Measurements from ENCODE around the gene HOXA13.
A peak's percentile ranks its signal among the peaks of the same experiment; 100 is the strongest.

The HOXA13 gene

DNA sequence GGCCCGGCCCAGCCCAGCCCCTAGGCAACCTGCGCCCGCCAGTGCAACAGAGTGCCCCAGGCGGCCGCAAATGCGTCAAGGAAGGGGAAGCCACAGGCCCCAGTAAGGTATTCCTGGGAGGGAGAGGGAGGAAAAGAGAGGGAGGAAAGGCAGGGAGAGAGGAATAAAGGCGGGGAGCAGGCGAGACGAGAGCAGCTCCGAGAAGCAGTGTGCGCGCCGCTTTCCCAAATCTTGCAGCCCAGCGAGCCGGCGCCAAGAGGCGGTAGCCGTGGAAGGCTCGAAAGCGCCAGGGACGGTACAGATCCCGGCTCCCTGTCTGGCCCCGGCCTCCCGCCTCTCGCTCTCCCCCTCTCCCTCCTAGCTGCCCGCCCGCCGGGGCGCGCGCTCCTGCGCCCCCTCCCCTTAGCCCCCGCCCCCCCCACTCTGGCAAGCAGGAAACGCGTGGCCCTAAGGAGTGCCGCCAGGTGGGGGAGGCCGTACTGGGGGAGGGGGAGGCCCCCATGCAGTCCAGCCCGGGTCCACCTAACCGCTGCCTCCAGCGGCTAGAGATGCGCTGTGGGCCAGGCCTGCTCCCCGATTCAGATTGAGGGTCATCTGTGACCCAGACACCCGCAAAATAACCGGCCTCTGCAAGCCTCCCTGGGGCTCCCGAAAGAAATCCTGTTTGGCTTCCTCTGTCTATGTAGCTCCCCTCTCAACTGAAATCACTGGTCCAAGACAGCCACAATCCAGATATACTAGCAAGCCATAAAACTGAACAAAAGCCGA lies 30.0 kb downstream of the HOXA13 start:
- no peak for DNase-seq

DNA sequence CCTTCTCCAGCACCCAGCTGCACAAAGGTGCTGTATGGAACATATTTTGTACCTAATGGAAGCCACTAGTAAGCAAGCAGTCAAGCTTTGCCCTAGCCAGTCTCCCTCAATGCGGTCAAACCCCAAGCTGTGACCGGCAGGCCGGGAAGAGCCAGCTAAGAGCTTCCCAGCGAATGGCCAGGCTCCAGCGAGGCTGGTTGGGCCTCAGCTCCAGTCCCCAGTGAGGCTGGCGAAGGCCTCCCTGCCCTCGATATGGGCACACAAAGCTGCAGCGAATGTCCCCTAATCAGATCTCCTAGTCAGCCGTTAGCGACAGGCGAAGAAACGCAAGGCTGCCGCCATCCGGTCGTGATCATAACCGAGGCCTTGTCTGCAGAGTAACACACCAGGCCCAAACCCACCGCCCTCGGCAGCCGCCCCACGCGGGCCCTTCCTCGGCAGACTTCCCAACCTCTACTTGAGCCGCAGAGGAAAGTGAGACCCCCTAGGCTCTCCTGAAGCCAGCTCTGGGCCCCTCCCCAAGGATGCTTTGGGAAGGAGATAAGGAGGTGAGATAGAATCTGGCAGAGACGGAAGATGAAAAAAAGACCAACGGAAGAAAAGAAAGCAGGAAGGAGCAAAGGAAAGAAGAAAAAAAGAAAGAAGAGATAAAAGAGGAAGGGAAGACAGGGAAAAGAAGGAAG lies 31.5 kb downstream of the HOXA13 start:
- DNase-seq: no peak

DNA sequence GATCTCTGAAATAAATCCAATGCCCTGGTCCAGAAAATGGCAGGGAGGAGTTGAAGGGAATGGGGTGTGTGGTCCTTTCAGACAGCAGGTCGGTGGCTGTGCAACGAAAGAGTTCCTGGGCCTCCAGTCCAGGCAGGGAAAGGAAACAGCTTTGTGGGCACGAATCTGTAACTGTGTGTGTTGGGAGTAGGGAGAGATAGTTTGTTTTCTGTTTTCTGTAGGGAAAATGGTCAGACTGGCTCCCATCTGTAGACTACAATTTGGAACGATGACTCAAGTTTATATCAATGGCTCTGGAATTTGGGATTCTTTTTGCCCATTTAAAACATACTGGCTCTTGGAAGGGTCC lies 32.0 kb downstream of the HOXA13 start:
- no peak for DNase-seq

DNA sequence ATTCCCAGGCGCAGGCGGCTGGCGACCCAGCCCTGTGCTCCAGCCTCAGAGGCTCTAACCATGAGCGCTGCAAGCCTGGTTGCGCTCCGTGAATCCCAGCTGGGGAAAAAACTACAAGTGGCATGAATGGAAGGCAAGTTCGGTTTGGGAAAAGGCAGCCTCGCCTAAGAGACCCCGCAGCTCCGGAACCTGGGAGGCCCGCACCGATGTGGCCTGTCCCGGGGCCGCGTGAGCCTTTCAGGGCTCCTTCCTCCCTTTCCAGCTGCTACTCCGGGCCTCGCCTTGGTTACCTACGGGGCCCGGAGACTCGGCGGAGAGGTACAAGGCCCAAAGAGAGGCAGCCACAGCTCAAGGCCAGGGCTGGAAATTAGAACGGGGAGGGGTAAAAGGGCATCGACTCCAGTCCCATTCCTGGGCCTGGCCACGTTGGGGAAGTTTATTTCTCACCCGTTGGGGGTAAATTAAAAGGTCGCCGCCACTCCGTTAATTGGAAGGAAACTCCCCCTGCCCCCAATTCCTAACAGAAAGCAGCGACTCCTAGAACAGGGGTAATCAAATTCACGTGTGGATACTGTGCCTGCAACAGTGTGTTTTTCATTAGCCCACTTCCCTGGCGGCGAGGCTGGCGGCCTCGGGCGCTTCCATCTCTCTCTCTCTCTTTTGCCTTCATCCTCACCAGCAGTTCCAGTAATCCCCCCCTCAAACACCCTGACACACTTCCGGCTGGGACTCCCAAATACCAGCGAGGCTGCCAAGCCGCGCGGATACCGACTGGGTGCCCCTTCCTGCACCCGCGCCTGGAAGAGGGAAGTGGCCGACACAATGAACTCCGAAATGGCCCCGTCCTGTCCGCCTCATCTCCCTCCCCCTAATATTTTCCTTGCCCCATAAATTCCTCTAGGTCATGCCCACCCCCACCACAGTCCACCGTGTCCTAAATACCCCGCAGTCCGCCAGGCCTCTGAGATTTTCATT lies 33.1 kb downstream of the HOXA13 start:
- no peak for DNase-seq

DNA sequence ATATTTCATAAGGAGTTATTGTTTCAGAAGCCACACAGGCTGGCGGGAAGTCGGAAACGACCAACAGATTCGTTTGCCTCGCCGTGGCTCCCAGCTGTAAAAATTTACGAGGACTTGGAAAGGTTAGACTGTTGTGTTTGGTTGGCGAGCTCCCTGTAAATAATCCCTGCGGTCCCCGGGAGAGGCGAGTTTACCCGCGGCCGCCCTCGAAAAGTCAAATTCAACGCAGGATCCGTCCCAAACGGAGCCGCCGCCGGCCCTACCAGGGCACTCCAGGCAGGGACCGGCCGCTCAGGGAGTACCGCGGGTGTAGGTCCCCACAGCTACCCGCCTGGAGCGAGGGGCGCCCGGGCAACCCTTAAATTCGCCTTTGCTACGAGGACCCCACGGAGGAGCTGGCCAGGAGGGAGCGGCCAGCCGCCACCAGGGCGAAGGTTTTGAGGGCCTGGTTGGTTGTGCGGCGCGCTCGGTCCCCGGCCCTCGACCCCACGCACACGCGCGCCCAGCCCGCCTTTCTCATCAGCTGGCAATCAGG lies 33.8 kb downstream of the HOXA13 start:
- no peak for DNase-seq

DNA sequence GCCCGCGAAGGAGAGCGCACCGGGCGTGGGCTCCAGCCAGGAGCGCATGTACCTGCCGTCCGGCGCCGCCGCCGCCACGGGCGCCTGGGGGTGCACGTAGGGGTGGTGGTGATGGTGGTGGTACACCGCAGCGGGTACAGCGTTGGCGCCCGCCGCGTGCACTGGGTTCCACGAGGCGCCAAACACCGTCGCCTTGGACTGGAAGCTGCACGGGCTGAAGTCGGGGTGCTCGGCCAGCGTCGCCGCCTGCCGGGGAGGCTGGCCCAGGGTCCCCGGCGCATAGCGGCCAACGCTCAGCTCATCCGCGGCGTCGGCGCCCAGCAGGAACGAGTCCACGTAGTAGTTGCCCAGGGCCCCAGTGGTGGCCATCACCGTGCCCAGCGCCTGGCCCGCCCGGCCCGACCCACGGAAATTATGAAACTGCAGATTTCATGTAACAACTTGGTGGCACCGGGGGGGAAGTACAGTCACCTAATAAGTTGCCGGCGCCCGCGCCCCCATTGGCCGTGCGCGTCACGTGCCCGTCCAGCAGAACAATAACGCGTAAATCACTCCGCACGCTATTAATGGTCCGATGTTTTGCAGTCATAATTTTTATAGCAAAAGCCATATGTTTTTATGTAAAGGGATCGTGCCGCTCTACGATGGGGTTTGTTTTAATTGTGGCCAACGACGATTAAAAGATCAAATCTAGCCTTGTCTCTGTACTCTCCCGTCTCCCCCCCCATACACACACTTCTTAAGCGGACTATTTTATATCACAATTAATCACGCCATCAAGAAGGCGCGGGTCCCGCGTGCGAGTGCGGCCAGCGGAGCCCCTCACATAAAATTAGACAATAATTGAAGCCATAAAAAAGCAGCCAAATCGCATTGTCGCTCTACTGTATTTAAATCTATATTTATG lies 34.5 kb downstream of the HOXA13 start, which contains the start of gene HOXA9:
Gene HOXA9, minus strand, starts transcription at position 449 of the 907 bp plus-strand sequence. Its CDS starts 80 bp downstream, at position 369.
- no peak for DNase-seq

DNA sequence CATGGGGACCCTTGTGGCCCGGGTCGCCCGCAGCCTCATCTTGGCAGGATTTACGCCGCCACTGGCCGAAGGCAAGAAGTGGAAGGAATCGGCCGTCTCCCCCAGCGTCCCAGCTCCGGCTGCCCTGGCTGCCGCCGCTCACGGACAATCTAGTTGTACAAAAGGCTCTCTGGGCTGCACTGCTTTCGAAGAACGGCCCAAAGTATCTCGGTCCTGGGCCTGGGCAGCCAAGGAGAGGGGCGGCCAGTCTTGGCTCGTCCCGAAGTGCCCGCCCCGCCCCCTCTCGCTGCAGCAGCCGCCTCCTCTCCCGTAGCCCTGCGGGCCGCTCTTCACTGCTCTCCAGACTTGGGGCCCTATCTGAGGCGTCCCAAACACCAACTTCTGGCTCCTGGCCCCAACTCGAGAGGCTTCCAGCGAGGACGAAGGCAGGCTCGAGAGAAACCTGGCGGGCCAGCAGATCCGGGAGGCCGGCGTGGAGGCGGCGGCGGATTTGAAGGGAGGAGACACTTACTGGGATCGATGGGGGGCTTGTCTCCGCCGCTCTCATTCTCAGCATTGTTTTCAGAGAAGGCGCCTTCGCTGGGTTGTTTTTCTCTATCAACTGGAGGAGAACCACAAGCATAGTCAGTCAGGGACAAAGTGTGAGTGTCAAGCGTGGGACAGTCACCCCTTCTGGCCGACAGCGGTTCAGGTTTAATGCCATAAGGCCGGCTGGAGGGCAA lies 35.4 kb downstream of the HOXA13 start:
- no peak for DNase-seq

DNA sequence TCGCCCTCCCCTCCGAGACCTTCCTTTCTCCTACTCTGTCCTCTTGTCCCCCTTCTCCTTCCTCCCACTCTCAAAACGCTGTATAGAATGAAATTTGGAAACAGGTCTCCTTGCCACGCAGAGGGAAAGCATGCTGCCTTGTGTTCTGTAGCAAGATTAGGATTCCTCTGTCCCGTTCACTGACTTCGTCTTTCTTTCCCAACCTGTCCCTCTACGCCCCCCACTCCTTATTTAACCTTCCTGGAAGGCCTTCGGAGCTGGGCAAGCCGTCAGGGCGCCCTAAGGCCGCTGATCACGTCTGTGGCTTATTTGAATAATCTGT lies 35.9 kb downstream of the HOXA13 start:
- DNase-seq: no peak

DNA sequence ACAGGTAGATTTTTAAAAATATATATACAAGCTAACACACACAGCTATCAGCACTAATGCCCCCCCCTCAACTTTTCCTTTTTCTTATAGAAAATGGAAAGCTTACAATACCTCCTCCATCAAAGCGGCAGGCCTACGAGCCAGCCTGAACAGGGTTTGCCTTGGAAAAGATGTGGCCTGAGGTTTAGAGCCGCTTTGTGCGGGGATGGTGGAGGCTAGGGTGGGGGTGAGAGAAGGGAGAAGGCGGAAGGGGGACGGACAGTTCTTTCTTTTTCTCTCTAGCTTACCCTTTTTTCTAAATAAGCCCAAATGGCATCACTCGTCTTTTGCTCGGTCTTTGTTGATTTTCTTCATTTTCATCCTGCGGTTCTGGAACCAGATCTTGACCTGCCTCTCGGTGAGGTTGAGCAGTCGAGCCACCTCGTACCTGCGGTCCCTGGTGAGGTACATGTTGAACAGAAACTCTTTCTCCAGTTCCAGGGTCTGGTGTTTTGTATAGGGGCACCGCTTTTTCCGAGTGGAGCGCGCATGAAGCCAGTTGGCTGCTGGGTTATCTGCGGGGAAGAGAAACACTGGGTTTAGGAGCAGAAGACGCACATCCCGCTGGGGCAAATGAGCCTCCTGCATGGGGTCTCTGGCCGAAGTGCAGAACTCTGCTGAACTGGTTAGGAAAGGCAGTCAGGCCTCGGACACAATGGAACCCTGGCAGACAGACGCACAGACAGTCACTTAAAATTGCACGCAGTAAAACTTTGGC lies 36.4 kb downstream of the HOXA13 start:
- DNase-seq: no peak

DNA sequence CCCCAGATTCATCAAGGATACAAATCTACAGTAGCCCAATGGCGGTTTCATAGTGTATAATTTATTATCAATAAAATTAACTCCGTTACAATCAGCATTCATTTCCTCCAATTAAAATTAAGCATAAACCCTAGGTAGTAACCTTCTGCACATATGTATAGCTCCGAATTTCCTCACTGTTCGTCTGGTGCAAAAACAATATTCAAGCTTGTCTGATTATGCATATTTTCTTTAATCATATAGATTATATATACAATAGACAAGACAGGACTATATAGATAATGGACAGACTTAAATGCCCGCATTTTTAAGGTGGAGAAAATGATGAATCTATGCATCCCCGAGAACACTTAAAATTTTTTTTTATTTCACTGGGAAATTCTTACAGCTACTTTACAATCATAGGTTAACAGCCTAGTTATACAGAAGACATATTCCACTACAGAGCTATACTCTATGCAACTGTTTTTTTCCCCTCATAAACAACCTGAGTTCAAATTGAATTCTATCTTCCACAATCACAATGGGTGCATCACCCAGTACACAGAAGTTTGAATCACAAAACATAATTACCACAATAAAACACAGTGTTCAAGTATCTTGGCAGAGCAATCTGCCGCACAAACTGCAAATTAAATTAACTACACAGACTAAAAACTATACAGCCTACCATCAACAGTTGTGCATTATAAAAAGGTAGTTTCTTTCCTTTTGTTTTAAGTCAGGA lies 37.2 kb downstream of the HOXA13 start:
- no peak for DNase-seq

DNA sequence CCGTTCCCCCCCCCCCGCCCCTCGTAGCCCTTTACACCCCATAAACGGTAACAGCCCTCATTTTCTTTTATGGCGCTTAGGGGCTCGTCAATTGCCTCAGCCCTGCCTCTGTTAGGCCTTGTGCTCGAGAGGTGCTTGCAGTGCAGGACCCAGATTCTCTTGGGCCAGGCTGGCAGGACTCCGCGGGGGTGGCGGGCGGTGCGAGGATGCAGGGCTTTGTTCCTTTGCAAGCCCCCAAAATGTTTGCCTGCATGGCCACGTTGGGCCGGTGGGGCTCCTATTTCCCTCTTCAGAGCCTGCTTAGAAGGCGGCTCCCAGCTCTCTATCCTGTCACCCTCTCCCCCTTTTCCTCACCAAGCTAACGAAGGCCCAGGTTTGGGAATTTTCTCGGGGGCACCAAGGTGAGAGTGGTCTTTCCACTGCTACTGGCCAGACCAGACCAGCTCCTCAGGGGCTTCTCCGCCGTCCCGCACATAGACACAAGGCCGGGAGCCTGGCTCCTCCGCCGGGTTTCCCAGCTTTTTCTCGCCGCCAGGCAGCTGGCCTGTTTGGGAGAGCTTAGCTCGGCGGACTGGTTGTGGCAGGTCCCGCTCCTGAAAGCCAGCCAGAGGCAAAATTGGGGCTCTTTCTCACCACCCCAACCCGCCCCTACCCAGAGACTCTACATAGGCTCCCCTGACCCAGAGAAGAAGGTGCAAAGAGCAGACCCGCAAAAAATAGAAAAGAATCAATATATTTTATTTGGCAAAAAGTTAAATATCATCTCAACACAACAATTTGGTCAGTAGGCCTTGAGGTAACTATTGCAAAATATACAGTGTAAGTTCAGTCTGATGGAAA lies 38.0 kb downstream of the HOXA13 start:
- DNase-seq: no peak

DNA sequence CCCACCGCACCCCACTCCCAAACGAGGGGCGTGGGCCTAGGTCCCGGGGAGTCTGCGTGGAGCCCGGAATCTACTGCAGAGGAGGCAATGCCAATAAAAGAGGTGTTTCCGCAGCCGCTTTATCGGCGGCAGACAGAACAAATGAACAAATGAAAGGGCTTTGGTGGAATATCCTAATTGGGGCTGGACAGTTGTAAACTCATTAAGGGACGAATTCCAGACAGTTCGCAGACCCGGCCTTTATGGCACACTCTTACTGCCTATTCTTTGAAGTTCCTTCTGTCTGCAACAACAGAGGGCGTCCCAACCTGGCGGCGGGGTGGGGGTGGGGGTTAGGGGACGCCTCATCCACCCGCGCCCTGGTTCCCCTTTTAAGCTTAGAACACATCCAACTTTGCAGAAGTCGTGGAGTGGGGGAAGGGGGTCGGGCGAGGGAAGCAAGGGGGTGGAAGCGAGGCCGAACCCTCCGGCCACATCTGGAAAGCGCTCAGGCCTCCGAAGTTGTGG lies 38.6 kb downstream of the HOXA13 start:
- DNase-seq: peak; percentile 73 to 81

DNA sequence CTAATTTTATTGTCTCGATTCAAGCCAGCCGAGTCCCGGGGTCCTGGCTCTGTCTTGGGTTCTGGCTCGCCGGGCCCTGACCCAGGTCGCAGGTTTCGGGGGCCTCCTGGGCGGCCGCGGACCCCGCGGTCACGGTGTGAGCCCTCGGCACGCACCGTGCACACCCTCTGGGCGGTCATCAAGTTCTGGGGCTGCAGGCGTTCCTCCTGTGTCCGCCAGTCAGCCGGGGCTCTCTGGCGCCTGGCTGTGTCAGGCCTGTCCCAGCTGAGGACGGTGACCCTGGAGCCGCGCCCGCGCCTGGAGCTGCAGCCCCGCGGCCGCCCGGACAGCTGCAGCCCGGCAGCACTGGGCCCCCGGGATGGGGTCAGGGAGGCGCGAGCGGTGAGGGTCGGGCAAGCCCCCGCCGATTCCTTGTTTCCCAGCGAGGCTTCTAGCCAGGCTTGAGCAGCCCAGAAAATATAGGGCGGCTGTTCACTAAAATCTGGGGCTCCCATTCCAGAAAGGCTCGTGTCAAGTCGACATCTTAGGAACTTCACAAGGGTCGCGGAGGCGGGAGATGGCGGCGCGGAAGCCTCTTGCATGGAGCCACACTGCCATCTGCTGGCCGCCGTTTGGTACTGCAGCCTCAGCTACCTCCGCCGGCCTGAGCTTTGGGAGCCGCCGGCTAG lies 39.2 kb downstream of the HOXA13 start:
- peak; percentile 92 to 96 for DNase-seq

DNA sequence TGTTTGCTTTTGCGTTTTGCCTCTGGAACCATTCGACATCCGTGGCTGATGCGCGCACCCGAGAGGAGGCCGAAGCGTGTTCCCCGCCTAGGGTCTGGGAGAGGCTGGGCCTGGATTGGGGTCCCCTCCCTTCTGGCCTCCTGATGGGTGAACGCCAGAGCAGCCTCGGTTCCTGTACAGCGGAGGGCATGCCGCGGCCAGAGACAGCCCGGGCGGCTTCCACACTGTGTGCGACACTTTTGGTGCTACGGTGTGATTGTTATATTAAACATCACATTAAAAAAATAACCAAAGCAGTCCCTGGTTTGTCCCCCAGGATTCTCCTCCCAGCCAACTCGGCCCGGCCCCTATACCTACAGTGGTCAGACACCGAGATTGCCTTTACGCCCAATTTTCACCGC lies 39.7 kb downstream of the HOXA13 start:
- no peak for DNase-seq

DNA sequence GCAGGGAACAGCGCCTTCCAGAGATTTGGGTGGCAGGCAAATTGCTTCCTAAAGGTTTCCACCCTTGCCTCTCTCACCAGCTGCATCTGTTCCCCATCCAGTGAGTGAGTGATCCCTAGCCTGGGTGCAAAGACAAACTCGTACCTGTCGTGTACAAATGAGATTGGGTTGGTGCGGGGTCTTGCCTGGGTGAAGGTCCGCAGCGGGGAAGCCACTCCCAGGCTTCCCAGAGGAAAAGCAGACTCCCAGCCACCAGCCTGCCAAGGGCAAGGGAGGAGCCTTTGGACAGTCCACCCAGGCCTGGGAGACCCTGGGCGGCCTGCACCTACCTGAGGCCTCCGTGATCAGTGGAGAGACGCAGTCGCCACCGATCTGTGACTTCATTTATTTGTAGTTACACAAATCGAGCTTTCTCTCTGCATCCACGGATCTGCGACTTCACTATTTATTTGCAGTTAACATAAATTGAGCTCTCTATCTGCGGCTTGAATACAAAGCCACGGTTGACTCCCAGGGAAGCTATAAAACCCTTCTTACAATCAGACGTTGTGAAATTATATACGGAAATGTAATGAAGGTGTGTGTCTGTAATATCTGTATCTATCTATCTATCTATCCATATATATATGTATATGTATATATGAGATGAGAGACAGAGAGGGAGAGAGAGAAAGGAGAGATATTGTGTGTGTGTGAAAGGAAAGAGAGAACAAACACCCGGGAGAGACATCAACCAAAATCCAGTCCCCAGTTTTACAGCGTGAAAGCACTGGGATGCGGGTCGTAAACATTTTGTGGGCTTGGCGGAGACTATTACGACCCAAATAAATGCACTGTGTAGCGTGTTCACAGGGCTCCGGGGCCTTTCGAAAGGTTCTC lies 40.4 kb downstream of the HOXA13 start:
- DNase-seq: no peak

DNA sequence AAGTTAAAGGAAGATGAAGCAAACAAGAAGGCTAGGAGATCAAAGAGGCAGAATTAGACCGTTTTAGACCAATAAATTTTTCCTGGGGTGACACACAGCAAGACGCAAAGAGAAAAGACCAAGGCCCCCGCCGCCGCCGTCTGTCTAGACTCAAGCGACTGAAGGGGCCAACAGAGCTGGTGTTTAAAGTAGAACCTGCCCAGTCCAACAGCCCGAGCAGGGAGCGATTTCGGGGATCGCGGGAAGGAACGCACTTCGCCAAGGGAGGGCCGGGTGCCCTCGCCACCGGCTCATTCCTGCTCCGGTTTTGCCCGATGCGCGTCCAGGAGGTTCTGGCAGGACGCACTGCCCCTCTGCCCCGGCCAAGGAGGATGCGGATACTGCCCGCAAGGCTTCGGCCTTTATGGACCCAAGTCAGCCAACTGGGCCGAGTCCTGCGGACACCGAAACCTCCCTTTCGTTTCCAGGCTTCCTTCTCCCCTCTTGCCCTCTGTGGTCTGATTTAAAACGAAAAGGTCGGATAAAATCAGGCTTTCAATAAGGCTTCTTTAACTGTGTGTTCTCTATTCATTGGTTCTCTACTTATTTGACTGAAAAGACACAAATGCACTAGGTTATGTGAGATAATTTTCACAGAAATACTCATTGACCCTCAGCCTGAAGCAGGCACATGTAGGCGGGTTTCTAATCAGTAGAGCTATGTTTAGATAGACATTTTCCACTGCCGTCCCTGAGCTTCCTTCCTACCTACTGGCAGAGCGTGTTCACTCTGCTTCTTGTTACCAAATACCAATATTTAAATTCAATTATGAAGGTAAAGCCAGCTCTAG lies 41.2 kb downstream of the HOXA13 start:
- no peak for DNase-seq
